A172 (cell line): ENCODE measurements around the gene ZNF428. TPM values are rescaled to one million over a fixed set of nuclear protein-coding genes. Genes with fewer than 3 reads are reported as not detected.
"Not testable (repeated sequence)": the region's sequence is repeated elsewhere in the genome, so short reads cannot be mapped to it uniquely, and the experiment has no call there.

ENCODE experiments used
- DNase-seq: peaks from one replicate; pipeline ENCODE4 v3.0.0-alpha.2; 2015; ENCODE audit warnings: low spot score
- total RNA-seq: library from RNA; depleted of rRNA; stranded (reverse); fragments of >200 nt; shearing (Covaris generic); gene quantifications from 2 replicates; pipeline ENCODE4 v1.2.3, GENCODE V29; 2014

Gene ZNF428
- total RNA-seq, 1 experiment from 2014 or later = 56.8 TPM

- no peak for DNase-seq
These were observed 20.3 kb upstream of the ZNF428 start, which contains the start of gene CADM4 for GRCh38 chr19:43639519-43640423. CADM4 (minus strand) TSS chr19:43639850; CDS start chr19:43639790, 60 bp downstream.

- no peak for DNase-seq
These were observed 19.6 kb upstream of the ZNF428 start for GRCh38 chr19:43638995-43639518.

- no peak for DNase-seq
These were observed 19.0 kb upstream of the ZNF428 start for GRCh38 chr19:43638214-43638994.

- peak; percentile 89 for DNase-seq
These were observed 16.8 kb upstream of the ZNF428 start for GRCh38 chr19:43636121-43636683.

GRCh38 chr19:43635561-43635940, 16.1 kb upstream of the ZNF428 start:
- not testable (repeated sequence) for DNase-seq

- no peak for DNase-seq
These were observed 15.6 kb upstream of the ZNF428 start for GRCh38 chr19:43634872-43635560.

GRCh38 chr19:43634506-43634871, 15.1 kb upstream of the ZNF428 start:
- no peak for DNase-seq

GRCh38 chr19:43634068-43634467, 14.6 kb upstream of the ZNF428 start:
- no peak for DNase-seq

GRCh38 chr19:43633520-43633919, 14.1 kb upstream of the ZNF428 start:
- DNase-seq = no peak

- no peak for DNase-seq
These were observed 12.1 kb upstream of the ZNF428 start for GRCh38 chr19:43631491-43631890.

- no peak for DNase-seq
These were observed 9.4 kb upstream of the ZNF428 start for GRCh38 chr19:43628646-43629326.

- no peak for DNase-seq
These were observed 7.4 kb upstream of the ZNF428 start for GRCh38 chr19:43626838-43627237.

GRCh38 chr19:43625918-43626579, 6.6 kb upstream of the ZNF428 start:
- DNase-seq = no peak

GRCh38 chr19:43624933-43625332, 5.5 kb upstream of the ZNF428 start:
- no peak for DNase-seq

- DNase-seq = no peak
These were observed 4.7 kb upstream of the ZNF428 start for GRCh38 chr19:43623889-43624670.

GRCh38 chr19:43622956-43623355, 3.5 kb upstream of the ZNF428 start:
- DNase-seq = no peak

GRCh38 chr19:43622070-43622469, 2.6 kb upstream of the ZNF428 start:
- no peak for DNase-seq

GRCh38 chr19:43620061-43621001, 902 bp upstream of the ZNF428 start:
- DNase-seq = no peak

- DNase-seq = no peak
These were observed 538 bp downstream of the ZNF428 start for GRCh38 chr19:43618921-43619261.
